LHCN-M2 (cell line): ENCODE results near the gene DHTKD1. TPM values are rescaled to one million over a fixed set of nuclear protein-coding genes. Genes with fewer than 3 reads are reported as not detected.
A peak's percentile ranks its signal among the peaks of the same experiment; 100 is the strongest.
"Not testable (repeated sequence)": the region's sequence is repeated elsewhere in the genome, so short reads cannot be mapped to it uniquely, and the experiment has no call there.

Source experiments
- DNase-seq: peaks from one replicate; pipeline ENCODE4 v3.0.0-alpha.2; 2012; ENCODE audit warnings: low read depth
- total RNA-seq: library from RNA; depleted of rRNA; stranded (reverse); fragments of >200 nt; gene quantifications from 2 replicates; pipeline ENCODE4 v1.2.3, GENCODE V29; 2014

DHTKD1 gene
- total RNA-seq, 1 experiment from 2014 or later = 10.1 TPM

GRCh38 chr10:12067336-12067735, 1.4 kb upstream of the DHTKD1 start:
- DNase-seq = peak; percentile 62

GRCh38 chr10:12071441-12071840, 2.7 kb downstream of the DHTKD1 start:
- DNase-seq = not testable (repeated sequence)

- no peak for DNase-seq
These were observed 4.8 kb downstream of the DHTKD1 start for GRCh38 chr10:12073526-12073925.

- no peak for DNase-seq
These were observed 8.9 kb downstream of the DHTKD1 start for GRCh38 chr10:12077580-12078180.

GRCh38 chr10:12081470-12081869, 12.7 kb downstream of the DHTKD1 start:
- no peak for DNase-seq

GRCh38 chr10:12081879-12082557, 13.3 kb downstream of the DHTKD1 start:
- peak; percentile 32 for DNase-seq

- DNase-seq = no peak
These were observed 20.2 kb downstream of the DHTKD1 start for GRCh38 chr10:12088919-12089318.

- no peak for DNase-seq
These were observed 22.7 kb downstream of the DHTKD1 start for GRCh38 chr10:12091421-12091820.

- DNase-seq = not testable (repeated sequence)
These were observed 28.6 kb downstream of the DHTKD1 start for GRCh38 chr10:12097361-12097760.

- DNase-seq = peak; percentile 4
These were observed 29.0 kb downstream of the DHTKD1 start for GRCh38 chr10:12097791-12098190.

- no peak for DNase-seq
These were observed 30.2 kb downstream of the DHTKD1 start for GRCh38 chr10:12098966-12099365.

GRCh38 chr10:12103802-12104201, 35.0 kb downstream of the DHTKD1 start:
- DNase-seq = no peak

GRCh38 chr10:12107781-12108180, 39.0 kb downstream of the DHTKD1 start:
- DNase-seq = no peak

- DNase-seq = no peak
These were observed 40.5 kb downstream of the DHTKD1 start for GRCh38 chr10:12109286-12109685.

GRCh38 chr10:12111528-12111927, 42.8 kb downstream of the DHTKD1 start:
- no peak for DNase-seq

GRCh38 chr10:12113627-12114026, 44.9 kb downstream of the DHTKD1 start:
- DNase-seq = no peak

GRCh38 chr10:12121673-12122072, 52.9 kb downstream of the DHTKD1 start:
- no peak for DNase-seq

- peak; percentile 86 for DNase-seq
These were observed 60.7 kb downstream of the DHTKD1 start, which contains the start of gene SEC61A2 for GRCh38 chr10:12129222-12130111. SEC61A2 (plus strand) TSS chr10:12129677; CDS start chr10:12129788, 111 bp downstream.

- DNase-seq = peak; percentile 77
These were observed 61.6 kb downstream of the DHTKD1 start for GRCh38 chr10:12130237-12130872.

- DNase-seq = no peak
These were observed 66.9 kb downstream of the DHTKD1 start for GRCh38 chr10:12135631-12136030.

- DNase-seq = no peak
These were observed 71.3 kb downstream of the DHTKD1 start for GRCh38 chr10:12140038-12140437.

GRCh38 chr10:12144538-12144937, 75.8 kb downstream of the DHTKD1 start:
- no peak for DNase-seq
